Memory B cell (primary cell): ENCODE data around the gene CACNA2D4.

Experiments
- ATAC-seq: fragments of 150-1000 bp; cut with Tn5 transposase; 2 replicates; pipeline ENCODE4 v1.10.0; 2021; ENCODE audit warnings: low read depth, mild to moderate bottlenecking, moderate library complexity
- DNase-seq, 2 donors: peaks; one replicate each; pipeline ENCODE4 v3.0.0; 2022; ENCODE audit warnings: low spot score in 2 of 2
- H3K27ac Mint-ChIP-seq: one replicate; pipeline ENCODE4 v1.8.0; 2022; ENCODE audit warnings: mild to moderate bottlenecking, moderate library complexity, mixed read lengths
- H3K27me3 Mint-ChIP-seq: one replicate; pipeline ENCODE4 v1.8.0; 2022; ENCODE audit warnings: mixed read lengths
- H3K36me3 Mint-ChIP-seq: one replicate; pipeline ENCODE4 v1.8.0; 2022; ENCODE audit warnings: mild to moderate bottlenecking, mixed read lengths
- H3K4me1 Mint-ChIP-seq: one replicate; pipeline ENCODE4 v1.8.0; 2022; ENCODE audit warnings: mixed read lengths
- H3K4me3 Mint-ChIP-seq: one replicate; pipeline ENCODE4 v1.8.0; 2022; ENCODE audit warnings: mild to moderate bottlenecking, moderate library complexity, mixed read lengths
- H3K9me3 Mint-ChIP-seq: one replicate; pipeline ENCODE4 v1.8.0; 2022; ENCODE audit warnings: mixed read lengths

CACNA2D4 gene

GRCh38 chr12:1929241-1929984 is 11.0 kb upstream of the CACNA2D4 start:
- Mint-ChIP-seq H3K4me1 (peaks cover 63% of the 10 kb centered on the region), H3K27ac (peak overlapping the region; percentile 87), H3K4me3 (peak overlapping the region; percentile 68), H3K9me3 (no peaks in the 10 kb centered on the region), H3K27me3 (no peaks in the 10 kb centered on the region), H3K36me3 (no peaks in the 10 kb centered on the region)
- DNase-seq, result no peak
- ATAC-seq, result peak; percentile 36

GRCh38 chr12:1928439-1929121 is 10.1 kb upstream of the CACNA2D4 start:
- DNase-seq (no peak), ATAC-seq (no peak)
- Mint-ChIP-seq H3K9me3 (no peaks in the 10 kb centered on the region), H3K4me3 (no peak overlapping the region), H3K27me3 (no peaks in the 10 kb centered on the region), H3K4me1 (peaks cover 66% of the 10 kb centered on the region), H3K36me3 (no peaks in the 10 kb centered on the region), H3K27ac (no peak overlapping the region)

GRCh38 chr12:1927751-1928351 is 9.4 kb upstream of the CACNA2D4 start:
- no peak overlapping the region for H3K4me3 Mint-ChIP-seq
- no peaks in the 10 kb centered on the region for H3K9me3 Mint-ChIP-seq
- ATAC-seq (no peak), DNase-seq (no peak)
- H3K27me3 Mint-ChIP-seq, result no peaks in the 10 kb centered on the region
- H3K4me1 Mint-ChIP-seq, result peaks cover 64% of the 10 kb centered on the region
- peak overlapping the region; percentile 25 for H3K27ac Mint-ChIP-seq
- no peaks in the 10 kb centered on the region for H3K36me3 Mint-ChIP-seq

GRCh38 chr12:1927051-1927680 is 8.7 kb upstream of the CACNA2D4 start:
- peaks cover 58% of the 10 kb centered on the region for H3K4me1 Mint-ChIP-seq
- H3K27ac Mint-ChIP-seq, result peak overlapping the region; percentile 25
- H3K27me3 Mint-ChIP-seq, result no peaks in the 10 kb centered on the region
- no peak for DNase-seq
- H3K9me3 Mint-ChIP-seq, result no peaks in the 10 kb centered on the region
- H3K4me3 Mint-ChIP-seq, result no peak overlapping the region
- no peaks in the 10 kb centered on the region for H3K36me3 Mint-ChIP-seq
- ATAC-seq, result no peak

GRCh38 chr12:1926251-1926657 is 7.8 kb upstream of the CACNA2D4 start:
- Mint-ChIP-seq H3K27ac (no peak overlapping the region), H3K27me3 (no peaks in the 10 kb centered on the region)
- no peak for ATAC-seq

GRCh38 chr12:1925684-1926006 is 7.2 kb upstream of the CACNA2D4 start:
- no peak for ATAC-seq
- Mint-ChIP-seq H3K36me3 (no peaks in the 10 kb centered on the region), H3K4me3 (no peak overlapping the region)

More at GRCh38 chr12:1926251-1926657, 7.8 kb upstream of the CACNA2D4 start:
- H3K4me1 Mint-ChIP-seq, result peaks cover 52% of the 10 kb centered on the region
- H3K4me3 Mint-ChIP-seq, result no peak overlapping the region
- no peaks in the 10 kb centered on the region for H3K36me3 Mint-ChIP-seq
- H3K9me3 Mint-ChIP-seq, result no peaks in the 10 kb centered on the region
- DNase-seq, result no peak

GRCh38 chr12:1924996-1925683 is 6.7 kb upstream of the CACNA2D4 start:
- Mint-ChIP-seq H3K4me1 (peaks cover 51% of the 10 kb centered on the region), H3K27ac (peak overlapping the region; percentile 97), H3K36me3 (peaks cover 3% of the 10 kb centered on the region), H3K9me3 (no peaks in the 10 kb centered on the region), H3K27me3 (no peaks in the 10 kb centered on the region), H3K4me3 (peak overlapping the region; percentile 84)
- peak in 1 of 2 donors; percentile 7 for DNase-seq
- ATAC-seq, result peak; percentile 45

More at GRCh38 chr12:1925684-1926006, 7.2 kb upstream of the CACNA2D4 start:
- no peak overlapping the region for H3K27ac Mint-ChIP-seq
- DNase-seq, result no peak
- no peaks in the 10 kb centered on the region for H3K9me3 Mint-ChIP-seq
- no peaks in the 10 kb centered on the region for H3K27me3 Mint-ChIP-seq
- peaks cover 52% of the 10 kb centered on the region for H3K4me1 Mint-ChIP-seq

GRCh38 chr12:1922985-1923384 is 4.5 kb upstream of the CACNA2D4 start:
- H3K9me3 Mint-ChIP-seq, result no peaks in the 10 kb centered on the region
- DNase-seq (peak in 1 of 2 donors; percentile 11), ATAC-seq (peak; percentile 25)
- H3K36me3 Mint-ChIP-seq, result peaks cover 3% of the 10 kb centered on the region
- H3K4me3 Mint-ChIP-seq, result peak overlapping the region; percentile 30
- no peaks in the 10 kb centered on the region for H3K27me3 Mint-ChIP-seq
- H3K27ac Mint-ChIP-seq, result peak overlapping the region; percentile 56
- H3K4me1 Mint-ChIP-seq, result peaks cover 47% of the 10 kb centered on the region

- DNase-seq, result peak in 1 of 2 donors; percentile 10
- H3K4me3 Mint-ChIP-seq, result peak overlapping the region; percentile 67
- no peak overlapping the region for H3K27ac Mint-ChIP-seq
- no peaks in the 10 kb centered on the region for H3K27me3 Mint-ChIP-seq
- ATAC-seq, result no peak
- H3K9me3 Mint-ChIP-seq, result no peaks in the 10 kb centered on the region
- H3K4me1 Mint-ChIP-seq, result peaks cover 50% of the 10 kb centered on the region
- H3K36me3 Mint-ChIP-seq, result peaks cover 5% of the 10 kb centered on the region
Observed at GRCh38 chr12:1922075-1922709, 3.7 kb upstream of the CACNA2D4 start.

- peaks cover 6% of the 10 kb centered on the region for H3K27me3 Mint-ChIP-seq
- no peaks in the 10 kb centered on the region for H3K9me3 Mint-ChIP-seq
- ATAC-seq, result no peak
- peaks cover 8% of the 10 kb centered on the region for H3K36me3 Mint-ChIP-seq
- peak in 1 of 2 donors; percentile 10 for DNase-seq
- peak overlapping the region; percentile 64 for H3K27ac Mint-ChIP-seq
- no peak overlapping the region for H3K4me3 Mint-ChIP-seq
- peaks cover 48% of the 10 kb centered on the region for H3K4me1 Mint-ChIP-seq
Observed at GRCh38 chr12:1920971-1921370, 2.5 kb upstream of the CACNA2D4 start.

GRCh38 chr12:1920436-1920835 is 2.0 kb upstream of the CACNA2D4 start:
- peak overlapping the region; percentile 64 for H3K27ac Mint-ChIP-seq
- no peak overlapping the region for H3K4me3 Mint-ChIP-seq
- peaks cover 51% of the 10 kb centered on the region for H3K4me1 Mint-ChIP-seq
- DNase-seq, result no peak
- no peak for ATAC-seq
- peaks cover 6% of the 10 kb centered on the region for H3K27me3 Mint-ChIP-seq
- peaks cover 8% of the 10 kb centered on the region for H3K36me3 Mint-ChIP-seq
- no peaks in the 10 kb centered on the region for H3K9me3 Mint-ChIP-seq

- no peak for DNase-seq
- no peaks in the 10 kb centered on the region for H3K9me3 Mint-ChIP-seq
- peaks cover 8% of the 10 kb centered on the region for H3K36me3 Mint-ChIP-seq
- H3K27ac Mint-ChIP-seq, result no peak overlapping the region
- H3K4me3 Mint-ChIP-seq, result no peak overlapping the region
- H3K4me1 Mint-ChIP-seq, result peaks cover 48% of the 10 kb centered on the region
- peaks cover 10% of the 10 kb centered on the region for H3K27me3 Mint-ChIP-seq
- ATAC-seq, result no peak
Observed at GRCh38 chr12:1919763-1920162, 1.3 kb upstream of the CACNA2D4 start.

GRCh38 chr12:1919284-1919683 is 832 bp upstream of the CACNA2D4 start:
- Mint-ChIP-seq H3K27ac (peak overlapping the region; percentile 82), H3K4me3 (peak overlapping the region; percentile 99), H3K36me3 (peaks cover 8% of the 10 kb centered on the region), H3K27me3 (peaks cover 10% of the 10 kb centered on the region), H3K9me3 (no peaks in the 10 kb centered on the region), H3K4me1 (peaks cover 44% of the 10 kb centered on the region)
- DNase-seq (no peak), ATAC-seq (no peak)
